Keratinocyte (primary cell): ENCODE measurements around the gene STYXL1. TPM values are rescaled to one million over a fixed set of nuclear protein-coding genes. Genes with fewer than 3 reads are reported as not detected.

Source experiments
- DNase-seq: peaks from one replicate; pipeline ENCODE4 v3.0.0-alpha.2; 2011; ENCODE audit warnings: low read depth, missing footprints, low spot score
- FAIRE-seq: peaks from 2 replicates; lab custom pipeline; 2011; peaks lifted over from hg19 to GRCh38; lab: Jason Lieb, UNC
- H2AFZ ChIP-seq: 2 replicates; pipeline ENCODE4 v1.6.0; 2012; ENCODE audit warnings: low read length, control low read depth, inconsistent platforms; ENCODE audit not compliant: control insufficient read depth
- H3K27ac ChIP-seq: 2 replicates; pipeline ENCODE4 v1.5.1; 2011; ENCODE audit warnings: low read length; ENCODE audit not compliant: control insufficient read depth, insufficient read depth
- H3K27me3 ChIP-seq: 3 replicates; pipeline ENCODE4 v1.6.0; 2011; ENCODE audit warnings: low read length; ENCODE audit not compliant: control insufficient read depth, insufficient read depth; ENCODE audit errors: extremely low read depth
- H3K36me3 ChIP-seq, 2 experiments: 2 replicates in 1 of 2; 3 replicates in 1 of 2; pipeline ENCODE4 v1.5.1; 2011; ENCODE audit warnings: low read length in 2 of 2, mild to moderate bottlenecking in 1 of 2; ENCODE audit not compliant: control insufficient read depth in 2 of 2, insufficient read depth in 2 of 2; ENCODE audit errors: extremely low read depth in 1 of 2
- H3K4me1 ChIP-seq: 3 replicates; pipeline ENCODE4 v1.5.1; 2011; ENCODE audit warnings: low read length; ENCODE audit not compliant: control insufficient read depth, insufficient read depth; ENCODE audit errors: extremely low read depth
- H3K4me2 ChIP-seq: 3 replicates; pipeline ENCODE4 v1.6.0; 2011; ENCODE audit warnings: low read depth, low read length; ENCODE audit not compliant: control insufficient read depth, insufficient read depth; ENCODE audit errors: extremely low read depth
- H3K4me3 ChIP-seq, 3 experiments: fragments of 200-600 bp in 1 of 3; sonication (generic) in 1 of 3; 2 replicates in 2 of 3; 3 replicates in 1 of 3; pipeline ENCODE4 v1.5.1; 2011 to 2016; ENCODE audit warnings: low read length in 3 of 3, mild to moderate bottlenecking in 3 of 3, control low read depth in 2 of 3, inconsistent platforms in 1 of 3, low read depth in 1 of 3, mixed read lengths in 1 of 3, mixed run types in 1 of 3, moderate library complexity in 1 of 3; ENCODE audit not compliant: control insufficient read depth in 2 of 3, insufficient read depth in 2 of 3; ENCODE audit errors: extremely low read depth in 1 of 3
- H3K79me2 ChIP-seq: 2 replicates; pipeline ENCODE4 v1.6.0; 2012; ENCODE audit warnings: low read length; ENCODE audit not compliant: control insufficient read depth, insufficient read depth
- H3K9ac ChIP-seq: 3 replicates; pipeline ENCODE4 v1.6.0; 2011; ENCODE audit warnings: low read length; ENCODE audit not compliant: control insufficient read depth, insufficient read depth; ENCODE audit errors: extremely low read depth
- H3K9me1 ChIP-seq: 3 replicates; pipeline ENCODE4 v1.6.0; 2011; ENCODE audit warnings: low read length; ENCODE audit not compliant: control insufficient read depth, insufficient read depth; ENCODE audit errors: extremely low read depth
- H3K9me3 ChIP-seq: 2 replicates; pipeline ENCODE4 v1.5.1; 2012; ENCODE audit warnings: low read depth, low read length; ENCODE audit not compliant: control insufficient read depth
- H4K20me1 ChIP-seq: 3 replicates; pipeline ENCODE4 v1.6.0; 2011; ENCODE audit warnings: low read length; ENCODE audit not compliant: control insufficient read depth, insufficient read depth; ENCODE audit errors: extremely low read depth
- EZH2 ChIP-seq: IDR thresholded peaks from one replicate; pipeline ENCODE4 v1.6.1; 2012; ENCODE audit warnings: inconsistent platforms, mild to moderate bottlenecking, low read length, moderate library complexity
- dilution Hi-C: fragments of 300-500 bp; cut with MboI; formaldehyde crosslinking; loops from one replicate; pipeline ENCODE4 v1.7.0; 2020; ENCODE audit warnings: low sequenced_read_pairs; ENCODE audit not compliant: extremely low pct_ligation_motif_present
- polyA plus RNA-seq, 5 experiments: library from polyadenylated mRNA; depleted of rRNA in 3 of 5; stranded (reverse) in 3 of 5; stranded (forward) in 1 of 5; unstranded in 1 of 5; fragments of >200 nt; gene quantifications; 1 replicate in 1 of 5; 2 replicates in 3 of 5; 3 replicates in 1 of 5; pipeline versions ENCODE4 v1.2.1 to v1.2.3, GENCODE V29; 2011 to 2012; ENCODE audit warnings: missing spikeins in 2 of 5, low read depth in 1 of 5, low replicate concordance in 1 of 5
- TF ChIP-seq, protein P1 (sequence below), 3 experiments: IDR thresholded peaks in 1 of 3; conservative IDR thresholded peaks in 1 of 3; optimal IDR thresholded peaks in 1 of 3; 2 replicates in 2 of 3; 3 replicates in 1 of 3; pipeline versions ENCODE3 to v1.5.1; 2011; ENCODE audit warnings: low read length in 3 of 3, mild to moderate bottlenecking in 3 of 3, moderate library complexity in 2 of 3, control low read depth in 1 of 3, inconsistent platforms in 1 of 3; ENCODE audit not compliant: insufficient read depth in 2 of 3; ENCODE audit errors: extremely low read depth in 1 of 3

The STYXL1 gene
- polyA plus RNA-seq, 1 donor (not counting 4 experiments of a cell fraction or from before 2014, with no cell fraction given) = 76.2 TPM

DNA sequence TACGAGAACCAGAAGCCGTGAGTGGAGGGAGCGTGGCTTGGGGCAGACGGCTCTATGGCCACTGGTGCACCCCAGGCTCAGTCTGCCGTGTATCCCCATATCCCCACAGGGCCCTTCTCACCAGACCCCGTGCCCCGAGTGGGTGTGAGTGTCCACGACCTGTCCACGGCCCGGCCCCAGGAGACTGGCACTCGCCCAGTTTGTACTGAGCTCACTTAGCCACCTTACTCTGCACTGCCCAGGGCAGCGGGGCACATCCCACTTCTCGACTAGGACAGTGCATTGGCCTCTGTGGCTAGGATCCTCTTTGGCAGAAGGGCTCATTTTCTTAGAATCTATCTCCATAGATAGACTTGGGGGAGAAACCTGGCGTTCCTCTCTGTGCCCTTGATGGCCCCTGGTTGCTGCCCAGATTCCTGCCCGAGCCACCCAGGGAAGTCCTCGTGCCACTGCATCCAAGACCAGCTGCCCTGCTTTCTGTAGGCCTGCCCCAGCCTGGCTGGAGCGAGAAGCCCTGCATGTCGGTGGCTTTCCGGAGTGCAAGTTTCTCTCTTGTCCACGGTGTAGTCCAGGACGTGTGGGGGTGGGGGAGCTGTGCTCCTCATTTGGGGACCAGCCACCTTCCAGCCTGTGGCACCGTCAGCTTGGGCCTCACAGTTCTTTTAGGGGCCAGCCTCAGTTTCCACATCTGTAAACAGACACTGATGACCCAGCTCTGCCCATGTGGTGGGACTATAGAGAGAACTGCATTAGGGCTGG, 65.3 kb downstream of the STYXL1 start:
- Histone ChIP-seq H3K27ac (no peak overlapping the region), H3K4me3 (no peak overlapping the region)

DNA sequence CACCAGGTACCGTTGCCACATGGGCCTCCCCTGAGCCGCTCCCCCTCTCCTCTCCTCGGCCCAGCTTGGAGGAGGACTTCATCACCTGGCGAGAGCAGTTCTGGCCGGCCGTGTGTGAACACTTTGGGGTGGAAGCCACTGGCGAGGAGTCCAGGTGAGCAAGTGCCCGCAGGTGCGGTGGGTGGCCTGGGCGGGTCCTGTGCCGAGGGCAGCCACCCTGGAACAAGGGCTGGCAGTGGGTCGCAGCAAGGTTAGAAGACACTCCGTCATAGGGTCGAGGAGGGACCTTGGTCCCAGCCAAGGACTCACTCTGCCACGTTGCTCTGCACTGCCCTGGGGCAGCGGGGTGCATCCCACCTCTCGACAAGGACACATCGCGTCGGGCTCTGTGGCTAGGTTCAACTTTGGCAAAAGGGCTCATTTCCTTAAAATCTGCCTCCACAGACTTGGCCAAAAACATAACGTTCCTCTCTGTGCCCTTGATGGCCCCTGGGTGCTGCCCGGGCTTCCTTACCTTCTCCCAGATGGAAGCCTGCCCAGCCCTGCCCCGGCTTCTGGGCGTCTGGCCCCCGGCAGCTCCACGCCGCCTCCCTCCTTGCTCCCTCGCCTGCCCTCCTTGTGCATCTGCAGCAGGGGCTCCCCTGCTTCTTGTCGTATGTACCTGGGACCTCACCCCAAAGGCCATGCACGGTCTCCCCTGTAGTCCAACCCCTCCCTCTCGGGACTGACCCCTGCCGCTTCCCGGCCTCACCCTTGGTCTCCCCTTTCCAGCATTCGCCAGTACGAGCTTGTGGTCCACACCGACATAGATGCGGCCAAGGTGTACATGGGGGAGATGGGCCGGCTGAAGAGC, 66.1 kb downstream of the STYXL1 start:
- dilution Hi-C loops = no loop called here
- no peak for FAIRE-seq
- no peaks in the 10 kb centered on the region for H3K79me2 ChIP-seq
- no peak overlapping the region for H3K27ac ChIP-seq
- peaks cover 6 to 29% of the 10 kb centered on the region in 2 experiments for H3K36me3 ChIP-seq
- no peaks in the 10 kb centered on the region for H3K27me3 ChIP-seq
- no peak for TF ChIP-seq EZH2
- TF ChIP-seq, protein P1, sequence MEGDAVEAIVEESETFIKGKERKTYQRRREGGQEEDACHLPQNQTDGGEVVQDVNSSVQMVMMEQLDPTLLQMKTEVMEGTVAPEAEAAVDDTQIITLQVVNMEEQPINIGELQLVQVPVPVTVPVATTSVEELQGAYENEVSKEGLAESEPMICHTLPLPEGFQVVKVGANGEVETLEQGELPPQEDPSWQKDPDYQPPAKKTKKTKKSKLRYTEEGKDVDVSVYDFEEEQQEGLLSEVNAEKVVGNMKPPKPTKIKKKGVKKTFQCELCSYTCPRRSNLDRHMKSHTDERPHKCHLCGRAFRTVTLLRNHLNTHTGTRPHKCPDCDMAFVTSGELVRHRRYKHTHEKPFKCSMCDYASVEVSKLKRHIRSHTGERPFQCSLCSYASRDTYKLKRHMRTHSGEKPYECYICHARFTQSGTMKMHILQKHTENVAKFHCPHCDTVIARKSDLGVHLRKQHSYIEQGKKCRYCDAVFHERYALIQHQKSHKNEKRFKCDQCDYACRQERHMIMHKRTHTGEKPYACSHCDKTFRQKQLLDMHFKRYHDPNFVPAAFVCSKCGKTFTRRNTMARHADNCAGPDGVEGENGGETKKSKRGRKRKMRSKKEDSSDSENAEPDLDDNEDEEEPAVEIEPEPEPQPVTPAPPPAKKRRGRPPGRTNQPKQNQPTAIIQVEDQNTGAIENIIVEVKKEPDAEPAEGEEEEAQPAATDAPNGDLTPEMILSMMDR (optimal IDR thresholded peaks at IDR 0.05 in 1 of 3, IDR thresholded peaks at IDR 0.05 in 1 of 3, conservative IDR thresholded peaks at IDR 0.05 in 1 of 3; ENCODE audit: extremely low read depth in 1 of 3, insufficient read depth in 2 of 3, low read length in 3 of 3) = no peak
- H2AFZ ChIP-seq = no peak overlapping the region
- peaks cover 2% of the 10 kb centered on the region for H3K4me1 ChIP-seq
- no peak overlapping the region for H3K9ac ChIP-seq
- H3K4me3 ChIP-seq = no peak overlapping the region
- H3K4me2 ChIP-seq = no peak overlapping the region
- H3K9me3 ChIP-seq = no peaks in the 10 kb centered on the region
- no peaks in the 10 kb centered on the region for H3K9me1 ChIP-seq
- DNase-seq = no peak
- no peaks in the 10 kb centered on the region for H4K20me1 ChIP-seq

More for the DNA sequence above, 65.3 kb downstream of the STYXL1 start:
- Histone ChIP-seq H3K4me2 (no peak overlapping the region), H3K4me1 (peaks cover 2% of the 10 kb centered on the region), H3K36me3 (peaks cover 6 to 29% of the 10 kb centered on the region in 2 experiments), H2AFZ (no peak overlapping the region), H3K27me3 (no peaks in the 10 kb centered on the region), H4K20me1 (no peaks in the 10 kb centered on the region), H3K79me2 (no peaks in the 10 kb centered on the region), H3K9me1 (no peaks in the 10 kb centered on the region), H3K9ac (no peak overlapping the region), H3K9me3 (no peaks in the 10 kb centered on the region)
- TF ChIP-seq EZH2 = no peak
- TF ChIP-seq, protein P1 (optimal IDR thresholded peaks at IDR 0.05 in 1 of 3, IDR thresholded peaks at IDR 0.05 in 1 of 3, conservative IDR thresholded peaks at IDR 0.05 in 1 of 3; ENCODE audit: extremely low read depth in 1 of 3, insufficient read depth in 2 of 3, low read length in 3 of 3) = no peak
- no peak for FAIRE-seq
- DNase-seq = no peak
- dilution Hi-C loops = no loop called here
